ENCODE measurements around the gene KIF5C.

The KIF5C gene

GRCh38 chr2:148989882-148990493 is 115.0 kb downstream of the KIF5C start:
- DNase-seq (ENCODE audit: low read depth in 2 of 2), result peak in 1 of 2 experiments; percentile 20

GRCh38 chr2:148990968-148991367 is 115.9 kb downstream of the KIF5C start:
- no peak for DNase-seq (ENCODE audit: low read depth in 2 of 2)

DNA sequence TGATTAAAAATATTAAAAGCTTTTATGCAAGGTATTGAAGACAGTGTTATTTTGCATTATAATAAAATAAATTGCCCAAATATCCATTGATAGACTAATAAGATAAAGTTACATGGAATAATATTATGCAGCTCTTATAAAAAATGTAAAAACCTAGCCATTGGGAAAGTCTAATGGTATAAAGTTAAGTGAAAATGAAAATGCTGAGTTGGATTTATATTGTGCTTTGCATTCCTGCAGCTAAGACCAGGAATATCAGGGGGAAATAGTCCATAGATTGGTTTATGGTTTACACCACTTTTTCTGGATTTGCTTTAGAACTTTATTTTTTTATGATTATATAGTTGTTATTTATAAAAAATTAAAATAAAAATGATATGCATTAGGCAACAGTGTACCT is 117.4 kb downstream of the KIF5C start:
- no peak for DNase-seq (ENCODE audit: low read depth in 2 of 2)

DNA sequence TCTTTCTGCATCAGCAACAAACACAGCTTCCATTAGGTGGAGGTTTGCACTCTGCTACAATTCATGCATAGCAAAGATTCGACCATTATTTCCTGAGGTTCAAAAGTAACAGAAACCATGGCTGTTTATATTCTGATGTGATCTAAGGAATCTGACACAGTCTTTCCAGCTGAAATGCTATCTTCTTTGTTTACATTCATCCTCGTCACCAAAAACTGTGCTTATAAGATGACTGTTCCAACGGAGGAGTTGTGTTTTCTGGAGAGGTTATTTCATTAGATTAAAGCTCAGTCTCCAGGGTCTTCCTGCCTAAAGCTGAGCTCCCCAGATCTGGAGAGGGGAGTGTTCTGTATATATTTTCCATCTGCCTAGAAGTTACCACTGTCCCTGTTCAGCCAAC is 118.3 kb downstream of the KIF5C start:
- no peak for DNase-seq (ENCODE audit: low read depth in 2 of 2)

GRCh38 chr2:148994341-148994740 is 119.3 kb downstream of the KIF5C start:
- DNase-seq (ENCODE audit: low read depth in 2 of 2), result no peak

- DNase-seq (ENCODE audit: low read depth in 2 of 2), result no peak
Observed at GRCh38 chr2:148996805-148997204, 121.8 kb downstream of the KIF5C start.

- no peak for DNase-seq (ENCODE audit: low read depth in 2 of 2)
Observed at GRCh38 chr2:148998165-148998830, 123.3 kb downstream of the KIF5C start.

GRCh38 chr2:148998831-148999200 is 123.8 kb downstream of the KIF5C start:
- DNase-seq (ENCODE audit: low read depth in 2 of 2), result no peak

GRCh38 chr2:148999451-148999921 is 124.5 kb downstream of the KIF5C start:
- no peak for DNase-seq (ENCODE audit: low read depth in 2 of 2)

DNA sequence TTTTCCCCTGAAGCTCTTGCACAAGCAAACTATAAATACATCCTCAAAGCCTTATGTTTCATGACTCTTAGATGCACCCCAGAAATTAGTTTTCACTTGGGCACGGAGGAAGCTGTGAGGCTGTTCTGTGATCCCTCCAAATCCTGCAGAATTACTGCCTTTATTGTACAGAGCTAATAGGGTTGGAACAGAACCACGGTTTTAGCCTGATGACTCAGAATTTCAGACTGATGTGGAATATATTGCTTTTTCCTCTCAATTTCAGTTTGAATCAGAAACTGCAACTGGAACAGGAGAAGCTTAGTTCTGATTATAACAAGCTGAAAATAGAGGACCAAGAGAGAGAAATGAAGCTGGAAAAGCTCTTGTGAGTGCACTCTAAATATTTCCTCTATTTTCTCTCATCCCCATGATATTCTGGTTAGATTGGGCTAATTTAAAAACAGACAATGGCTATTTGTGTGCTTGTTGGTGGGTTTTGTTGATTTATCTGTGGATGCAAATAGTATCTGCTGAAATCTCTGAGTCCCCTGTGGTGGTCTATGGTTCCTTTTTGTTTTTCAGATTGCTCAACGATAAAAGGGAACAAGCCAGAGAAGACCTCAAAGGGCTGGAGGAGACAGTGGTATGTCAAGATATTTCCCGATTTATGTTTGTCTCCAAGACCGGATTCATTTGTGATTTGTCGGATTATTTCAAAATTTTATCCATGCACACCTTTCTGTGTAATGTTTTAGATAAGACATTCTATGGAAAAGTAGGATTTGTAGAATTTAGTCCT is 125.3 kb downstream of the KIF5C start:
- no peak for DNase-seq (ENCODE audit: low read depth in 2 of 2)

GRCh38 chr2:149001496-149001895 is 126.5 kb downstream of the KIF5C start:
- no peak for DNase-seq (ENCODE audit: low read depth in 2 of 2)

DNA sequence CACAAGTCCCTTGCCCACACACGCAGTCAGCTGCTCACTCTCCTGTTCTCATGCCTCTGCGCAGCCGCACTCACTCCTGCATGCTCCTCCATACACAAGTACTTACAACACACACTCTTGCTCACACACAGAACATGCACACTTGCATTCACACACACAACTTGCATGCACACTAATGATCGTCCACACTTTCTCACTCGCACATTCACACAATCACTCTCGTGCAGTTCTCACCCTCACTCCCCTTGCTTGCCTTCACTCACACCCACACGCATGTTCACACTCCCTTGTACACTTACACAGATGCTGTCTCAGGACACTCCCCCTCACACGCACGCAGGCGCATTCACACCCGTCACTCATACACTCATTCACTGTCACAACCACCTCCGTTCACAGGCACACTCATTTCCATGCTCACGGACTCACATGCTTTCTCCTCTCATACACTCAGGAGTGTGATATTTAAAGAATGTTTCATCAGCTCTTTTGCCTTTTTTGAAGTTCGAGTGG is 127.4 kb downstream of the KIF5C start:
- DNase-seq (ENCODE audit: low read depth in 2 of 2), result no peak

GRCh38 chr2:149002891-149003740 is 128.1 kb downstream of the KIF5C start:
- DNase-seq (ENCODE audit: low read depth in 2 of 2), result no peak

GRCh38 chr2:149004836-149005235 is 129.8 kb downstream of the KIF5C start:
- no peak for DNase-seq (ENCODE audit: low read depth in 2 of 2)

DNA sequence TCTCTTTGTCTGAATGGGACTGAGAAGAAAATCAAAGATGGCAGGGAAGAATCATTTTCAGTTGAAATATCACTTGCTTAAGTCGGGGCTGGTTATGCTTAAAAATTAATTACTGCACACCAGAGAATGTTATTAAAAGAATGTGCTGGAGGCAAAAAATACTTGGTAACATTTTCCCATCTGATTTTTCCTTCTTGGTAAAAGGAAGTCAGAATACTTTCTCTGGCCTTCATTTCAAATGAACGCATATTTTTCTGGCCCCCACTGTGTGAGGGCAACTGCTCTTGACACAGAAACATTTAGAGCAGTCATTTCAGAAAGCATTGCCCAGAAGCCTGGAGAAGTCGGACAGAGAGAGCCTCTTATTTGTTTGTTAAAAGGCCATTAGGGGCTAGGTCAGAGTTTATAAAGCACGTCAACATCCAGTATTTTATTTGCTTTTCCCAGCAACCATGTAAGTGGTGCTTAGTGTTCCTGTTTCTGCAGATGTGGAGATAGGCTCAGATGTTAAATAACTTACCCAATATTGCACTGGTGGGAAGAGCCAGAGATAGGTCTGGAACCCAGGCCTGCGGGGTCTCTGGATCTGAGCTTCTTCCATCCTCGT is 130.5 kb downstream of the KIF5C start:
- no peak for DNase-seq (ENCODE audit: low read depth in 2 of 2)

DNA sequence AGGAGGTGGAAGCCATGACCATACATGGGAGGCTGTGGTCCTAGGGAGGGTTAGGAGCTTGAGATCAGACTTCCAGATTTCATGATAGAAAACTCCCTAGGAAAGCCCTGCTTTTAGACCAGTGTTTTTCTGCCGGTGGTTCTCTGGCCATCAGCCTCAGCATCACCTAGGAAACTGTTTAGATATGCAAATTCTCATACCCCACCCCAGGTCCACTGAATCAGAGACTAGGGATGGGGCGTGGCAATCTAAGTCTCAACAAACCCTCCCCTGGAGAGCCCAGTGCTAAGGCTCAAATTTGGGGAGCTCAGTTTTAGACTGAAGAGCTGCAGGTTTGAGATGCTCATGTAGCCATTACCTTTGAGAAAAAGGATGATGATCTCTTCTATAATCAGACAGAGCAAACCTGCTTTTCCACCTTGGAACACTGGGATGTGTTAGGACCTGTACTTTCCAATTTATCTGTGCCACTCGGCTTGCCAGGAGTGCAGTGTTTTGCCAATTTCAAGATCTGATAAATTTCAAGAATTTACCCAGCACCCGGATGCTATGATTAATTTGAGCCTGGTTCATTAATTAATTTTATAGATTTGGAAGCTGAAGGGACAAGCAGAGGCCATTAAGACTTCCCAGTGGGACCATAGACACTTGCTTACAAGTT is 132.0 kb downstream of the KIF5C start:
- DNase-seq (ENCODE audit: low read depth in 2 of 2), result no peak

DNA sequence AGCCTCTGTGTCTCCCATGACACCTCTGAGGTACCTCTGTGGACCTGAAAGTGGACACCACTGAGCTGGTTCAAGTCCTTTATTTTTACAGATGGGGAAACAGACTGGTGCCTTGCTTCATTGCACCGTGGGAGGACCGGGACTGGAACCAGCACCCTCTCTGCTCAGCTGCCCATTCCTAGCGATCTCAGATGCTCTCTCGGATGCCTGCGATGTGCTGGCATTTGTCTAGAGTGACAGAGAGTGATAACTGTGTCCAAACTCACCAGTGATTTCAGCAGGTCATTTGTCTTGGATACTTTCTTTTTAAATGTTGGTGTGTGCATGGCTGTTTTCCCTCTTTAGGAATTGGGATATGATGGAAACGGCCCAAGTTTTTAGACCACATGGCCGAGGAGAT is 133.4 kb downstream of the KIF5C start:
- DNase-seq (ENCODE audit: low read depth in 2 of 2), result no peak

DNA sequence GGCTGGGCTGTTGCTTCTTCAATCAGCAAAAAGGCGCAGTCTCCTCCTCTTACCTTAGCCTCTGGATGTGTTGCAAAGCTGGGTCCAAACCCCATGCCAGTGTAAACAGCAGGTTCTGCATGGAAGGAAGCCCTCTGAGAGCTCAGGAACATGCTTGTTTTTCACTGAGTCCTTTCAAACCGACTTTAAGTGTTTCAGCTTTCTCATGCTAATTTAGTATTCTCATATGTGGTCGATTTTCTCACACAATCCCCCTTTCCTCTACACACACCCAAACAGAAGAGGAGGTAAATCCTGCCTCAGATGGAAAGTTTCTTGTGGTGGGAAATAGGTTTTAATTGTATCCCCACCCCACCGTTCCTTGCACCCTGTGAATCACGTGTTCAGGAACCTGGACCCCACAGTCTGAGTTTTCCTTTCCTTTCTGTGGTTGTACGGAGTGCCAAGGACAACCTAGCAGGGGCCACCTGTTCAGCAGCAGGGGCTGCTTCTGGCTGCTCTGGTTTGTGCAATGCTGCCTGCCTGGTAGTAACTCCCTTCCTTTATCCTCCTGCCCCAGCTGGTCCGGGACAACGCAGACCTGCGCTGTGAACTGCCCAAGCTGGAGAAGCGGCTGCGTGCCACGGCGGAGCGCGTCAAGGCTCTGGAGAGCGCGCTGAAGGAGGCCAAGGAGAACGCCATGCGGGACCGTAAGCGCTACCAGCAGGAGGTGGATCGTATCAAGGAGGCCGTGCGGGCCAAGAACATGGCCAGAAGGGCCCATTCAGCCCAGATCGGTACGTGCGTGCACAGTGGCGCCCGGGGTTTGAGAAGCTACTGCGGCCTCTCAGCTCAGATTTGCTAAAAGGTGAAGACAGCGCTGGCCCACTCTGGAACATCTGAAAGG is 134.8 kb downstream of the KIF5C start:
- no peak for DNase-seq (ENCODE audit: low read depth in 2 of 2)

GRCh38 chr2:149012545-149012944 is 137.5 kb downstream of the KIF5C start:
- DNase-seq (ENCODE audit: low read depth in 2 of 2), result no peak

DNA sequence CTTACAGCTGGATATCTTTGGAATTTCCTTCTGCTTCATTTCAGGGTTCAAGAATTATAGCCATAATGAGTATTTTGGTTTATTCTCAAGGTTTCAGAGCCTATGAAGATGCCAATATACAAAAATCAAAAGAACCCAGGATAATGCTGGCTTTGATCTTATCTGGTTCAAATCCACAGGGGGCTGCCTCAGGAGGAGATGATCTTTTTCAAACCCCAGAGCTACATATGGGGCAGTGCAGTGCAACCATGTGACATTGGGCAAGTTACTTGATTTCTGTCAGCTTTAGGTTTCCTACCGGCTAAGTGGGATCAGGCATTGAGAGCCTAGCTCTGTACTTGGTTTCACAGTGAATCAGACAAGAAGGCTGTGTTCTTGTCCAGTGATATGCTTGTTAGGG is 140.5 kb downstream of the KIF5C start:
- no peak for DNase-seq (ENCODE audit: low read depth in 2 of 2)

Data from stimulated activated CD4-positive, alpha-beta T cell treated with anti-CD3 and anti-CD28 coated beads, Interleukin-12 subunit alpha, Interleukin-12 subunit beta, amount 100 ng/mL, for 24 hours (primary cell).